ENCODE results near the gene LYZL6.

GRCh38 chr17:35892091-35893035, 51.1 kb downstream of the LYZL6 start:
- TF ChIP-seq POLR2A (IDR thresholded peaks at IDR 0.05) (no peak), CTCF (IDR thresholded peaks at IDR 0.05) (no peak), POLR2AphosphoS5 (IDR thresholded peaks at IDR 0.05) (no peak)
